NT2/D1 (cell line): Measurements from ENCODE around the gene CYBRD1.

Source experiments
- DNase-seq: peaks from one replicate; pipeline ENCODE4 v3.0.0-alpha.2; 2011; ENCODE audit warnings: low read depth, low spot score
- H3K27me3 ChIP-seq: 2 replicates; pipeline ENCODE4 v1.6.0; 2011; ENCODE audit warnings: mild to moderate bottlenecking; ENCODE audit not compliant: insufficient read length, insufficient read depth
- H3K36me3 ChIP-seq: 2 replicates; pipeline ENCODE4 v1.6.1; 2011; ENCODE audit warnings: mild to moderate bottlenecking, low read length, mixed read lengths; ENCODE audit not compliant: insufficient read depth, insufficient read length
- H3K4me1 ChIP-seq: 2 replicates; pipeline ENCODE4 v1.5.1; 2011; ENCODE audit not compliant: insufficient read depth, insufficient read length
- H3K4me3 ChIP-seq: 2 replicates; pipeline ENCODE4 v1.5.1; 2011; ENCODE audit warnings: low read depth; ENCODE audit not compliant: insufficient read length
- H3K9ac ChIP-seq: 2 replicates; pipeline ENCODE4 v1.6.0; 2011; ENCODE audit warnings: low read depth; ENCODE audit not compliant: insufficient read length
- H3K9me3 ChIP-seq: 2 replicates; pipeline ENCODE4 v1.5.1; 2011; ENCODE audit warnings: mild to moderate bottlenecking, low read length; ENCODE audit not compliant: insufficient read depth
- SUZ12 ChIP-seq: IDR thresholded peaks from 2 replicates; pipeline ENCODE4 v1.6.1; 2011; ENCODE audit not compliant: insufficient read length, insufficient read depth; ENCODE audit errors: extremely low read depth
- YY1 ChIP-seq: IDR thresholded peaks from 2 replicates; pipeline ENCODE4 v1.6.1; 2011; ENCODE audit not compliant: insufficient read length, insufficient read depth
- ZNF274 ChIP-seq: IDR thresholded peaks from 2 replicates; pipeline ENCODE4 v1.6.1; 2011; ENCODE audit warnings: mild to moderate bottlenecking, low read depth, low read length

CYBRD1 gene

DNA sequence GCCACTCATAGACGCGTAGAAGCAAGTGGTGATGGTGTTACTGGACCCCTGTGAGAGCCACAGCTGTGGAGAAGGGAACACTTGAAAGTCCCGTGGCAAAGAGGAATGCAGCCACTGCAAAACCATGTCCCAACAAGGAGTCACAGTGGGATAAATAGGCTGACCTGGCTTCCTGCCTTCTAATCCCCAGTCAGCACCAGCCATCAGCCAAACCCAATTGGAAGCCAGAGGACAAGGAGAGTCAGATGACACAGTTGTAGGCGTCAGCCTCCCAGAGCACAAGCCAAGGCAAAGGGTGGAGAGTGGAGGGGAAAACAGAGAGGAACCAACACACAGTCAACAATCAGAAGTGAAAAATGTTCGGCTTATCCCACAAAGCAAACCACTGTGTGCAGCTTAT, 5.5 kb upstream of the CYBRD1 start:
- H3K4me1 ChIP-seq, result peaks cover 13% of the 10 kb centered on the region
- H3K27me3 ChIP-seq, result peaks cover 41% of the 10 kb centered on the region
- peaks cover 5% of the 10 kb centered on the region; the same call in 1 of the 2 replicates for H3K9me3 ChIP-seq
- no peaks in the 10 kb centered on the region for H3K36me3 ChIP-seq
- no peak overlapping the region for H3K9ac ChIP-seq
- H3K4me3 ChIP-seq, result no peak overlapping the region
- DNase-seq, result no peak
- no peak for TF ChIP-seq ZNF274
- no peak for TF ChIP-seq SUZ12
- no peak for TF ChIP-seq YY1

- Histone ChIP-seq H3K4me3 (no peak overlapping the region), H3K9me3 (peaks cover 5% of the 10 kb centered on the region; the same call in 1 of the 2 replicates), H3K36me3 (no peaks in the 10 kb centered on the region), H3K4me1 (peaks cover 11% of the 10 kb centered on the region), H3K27me3 (peaks cover 44% of the 10 kb centered on the region), H3K9ac (no peak overlapping the region)
- TF ChIP-seq SUZ12 (no peak), YY1 (no peak), ZNF274 (no peak)
- no peak for DNase-seq
Observed at GRCh38 chr2:171520471-171520870, 1.8 kb upstream of the CYBRD1 start.

DNA sequence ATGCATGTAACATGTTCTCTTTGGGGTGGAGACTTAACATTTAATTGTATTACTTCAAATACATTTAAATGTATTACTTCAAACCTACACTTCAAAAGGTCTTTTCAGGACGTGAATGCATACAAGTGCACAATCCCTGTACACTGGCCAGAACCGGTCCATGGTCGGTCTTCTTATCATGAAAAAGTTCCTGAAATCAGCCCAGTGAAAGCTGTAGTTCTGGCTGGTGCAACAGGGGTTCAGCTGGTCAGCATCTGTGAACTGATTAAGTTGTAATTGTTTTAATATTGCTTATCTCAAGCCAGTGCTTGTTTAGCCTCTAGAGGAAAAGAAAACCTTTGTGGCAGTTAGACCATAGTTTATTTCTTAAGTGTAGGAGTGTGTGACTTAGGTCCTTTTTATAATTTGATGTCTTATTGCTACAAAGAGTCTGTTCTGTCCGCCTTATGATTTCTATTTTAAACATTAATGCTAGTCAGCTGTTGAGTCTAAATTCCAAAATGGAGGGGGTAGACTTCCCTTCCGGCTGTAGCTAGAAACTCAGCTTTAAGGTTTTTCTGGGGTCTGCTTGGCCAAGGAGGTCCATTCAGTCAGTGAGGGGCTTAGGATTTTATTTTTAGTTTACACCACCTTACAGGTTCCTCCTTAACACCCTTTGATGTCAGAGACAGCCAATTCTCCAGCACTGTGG, 768 bp upstream of the CYBRD1 start:
- Histone ChIP-seq H3K36me3 (no peaks in the 10 kb centered on the region), H3K9me3 (peaks cover 5% of the 10 kb centered on the region; the same call in 1 of the 2 replicates), H3K27me3 (peaks cover 42% of the 10 kb centered on the region), H3K4me3 (peak overlapping the region; percentile 76), H3K9ac (peak overlapping the region; percentile 88), H3K4me1 (peaks cover 7% of the 10 kb centered on the region)
- no peak for TF ChIP-seq SUZ12
- TF ChIP-seq YY1, result no peak
- TF ChIP-seq ZNF274, result no peak
- DNase-seq, result no peak

DNA sequence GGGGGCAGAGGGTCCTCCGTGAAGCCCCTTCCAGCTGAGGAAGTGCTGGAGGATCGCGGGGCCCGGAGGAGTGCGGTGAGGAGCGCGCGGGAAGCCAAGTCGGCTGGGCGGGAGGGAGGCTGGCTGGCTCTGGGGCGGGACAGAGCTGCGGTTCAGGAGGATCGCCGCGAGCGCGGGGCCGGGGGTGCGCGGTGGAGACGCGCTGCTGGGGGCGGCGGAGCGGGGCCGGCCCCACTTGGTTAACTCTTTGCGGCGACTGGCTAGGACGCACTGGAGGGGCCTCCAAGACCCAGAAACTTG, 464 bp downstream of the CYBRD1 start:
- TF ChIP-seq YY1 (no peak), SUZ12 (no peak), ZNF274 (no peak)
- Histone ChIP-seq H3K9ac (peak overlapping the region; percentile 88), H3K27me3 (peaks cover 37% of the 10 kb centered on the region), H3K9me3 (no peaks in the 10 kb centered on the region), H3K4me3 (peak overlapping the region; percentile 76), H3K4me1 (peaks cover 3% of the 10 kb centered on the region), H3K36me3 (no peaks in the 10 kb centered on the region)
- no peak for DNase-seq

DNA sequence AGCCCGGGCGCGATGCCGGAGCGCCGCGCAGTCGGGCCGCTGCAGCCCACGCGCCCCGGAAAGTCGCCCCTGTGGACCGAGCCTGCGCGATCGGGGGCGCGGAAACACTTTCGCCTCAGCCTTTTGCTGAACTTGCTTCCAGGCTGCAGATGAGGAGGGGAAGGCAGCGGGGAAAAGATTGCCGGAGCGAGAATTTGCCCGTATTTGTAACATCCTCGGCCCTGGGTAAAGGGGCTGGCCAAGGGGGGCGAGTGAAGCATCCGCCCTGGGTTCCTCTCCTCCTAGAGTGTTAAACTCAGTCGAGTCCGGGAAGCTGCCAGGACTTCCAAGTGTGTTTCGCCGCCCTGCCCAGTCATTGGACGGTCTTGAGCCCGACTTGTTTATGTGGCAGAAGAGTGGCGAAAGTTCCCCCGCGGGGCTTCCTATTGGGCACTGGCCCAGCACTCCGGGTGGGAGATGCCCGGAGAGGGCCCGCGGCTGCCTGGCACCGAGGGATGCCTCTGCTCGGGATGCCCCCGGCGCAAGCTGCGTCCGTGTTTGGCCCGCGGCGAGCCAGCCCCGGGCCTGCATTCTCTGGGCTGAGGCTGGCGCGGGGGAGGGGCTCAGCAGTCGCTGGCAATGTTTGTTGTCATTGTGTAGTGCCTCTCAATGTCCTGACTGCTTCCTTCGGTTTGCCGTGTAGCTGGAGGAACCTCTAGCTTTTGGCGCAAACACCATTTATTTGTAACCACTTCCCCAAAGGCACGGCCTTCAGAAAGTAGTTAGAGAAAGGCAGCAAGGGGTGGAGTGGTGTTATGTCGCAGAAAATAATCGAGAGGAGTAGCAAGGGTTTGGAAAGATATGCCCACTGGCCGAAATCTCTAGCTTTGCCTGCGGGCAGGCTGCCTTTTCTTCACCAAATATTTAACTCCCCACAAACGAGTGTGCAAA, 1.1 kb downstream of the CYBRD1 start:
- no peak for TF ChIP-seq ZNF274
- TF ChIP-seq SUZ12, result no peak
- no peak for TF ChIP-seq YY1
- H3K9ac ChIP-seq, result peak overlapping the region; percentile 88
- peaks cover 3% of the 10 kb centered on the region for H3K4me1 ChIP-seq
- no peak for DNase-seq
- peaks cover 35% of the 10 kb centered on the region for H3K27me3 ChIP-seq
- peak overlapping the region; percentile 76 for H3K4me3 ChIP-seq
- no peaks in the 10 kb centered on the region for H3K9me3 ChIP-seq
- H3K36me3 ChIP-seq, result no peaks in the 10 kb centered on the region

GRCh38 chr2:171524018-171524401, 1.7 kb downstream of the CYBRD1 start:
- TF ChIP-seq SUZ12 (no peak), YY1 (no peak), ZNF274 (no peak)
- Histone ChIP-seq H3K4me1 (peaks cover 3% of the 10 kb centered on the region), H3K27me3 (peaks cover 30% of the 10 kb centered on the region), H3K9me3 (no peaks in the 10 kb centered on the region), H3K9ac (peak overlapping the region; percentile 88), H3K36me3 (no peaks in the 10 kb centered on the region), H3K4me3 (peak overlapping the region; percentile 76)
- DNase-seq, result no peak

DNA sequence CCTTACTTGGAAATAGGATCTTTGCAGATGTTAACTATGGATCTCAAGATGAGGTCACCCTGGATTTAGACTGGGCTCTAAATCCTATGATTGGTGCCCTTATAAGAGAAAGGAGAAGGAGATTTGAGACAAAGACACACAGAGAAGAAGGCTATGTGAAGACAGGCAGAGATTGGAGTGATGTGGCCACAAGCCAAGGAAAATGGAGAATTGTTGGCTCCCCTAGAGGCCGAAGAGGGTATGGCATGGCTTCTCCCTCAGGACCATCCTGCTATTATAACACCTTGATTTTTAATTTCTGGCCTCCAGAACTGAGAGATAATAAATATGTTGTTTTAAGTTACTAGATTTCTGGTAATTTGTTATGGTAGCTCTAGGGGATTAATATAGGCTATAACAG, 7.6 kb downstream of the CYBRD1 start:
- no peak overlapping the region for H3K9ac ChIP-seq
- peaks cover 2% of the 10 kb centered on the region for H3K36me3 ChIP-seq
- no peaks in the 10 kb centered on the region for H3K4me1 ChIP-seq
- TF ChIP-seq ZNF274 (no peak), YY1 (no peak), SUZ12 (no peak)
- H3K27me3 ChIP-seq, result no peaks in the 10 kb centered on the region
- no peak for DNase-seq
- no peak overlapping the region for H3K4me3 ChIP-seq
- peaks cover 8% of the 10 kb centered on the region; the same call in 1 of the 2 replicates for H3K9me3 ChIP-seq
